COLO668 (cell line): ENCODE data around the gene TPBGL.

ENCODE experiments used
- DNase-seq: peaks from one replicate; lab custom pipeline; 2025; ENCODE audit not compliant: unreplicated experiment; lab: John Stamatoyannopoulos, UW

TPBGL gene

GRCh38 chr11:75245356-75246005 is 4.9 kb downstream of the TPBGL start:
- no peak for DNase-seq

GRCh38 chr11:75246006-75246670 is 5.6 kb downstream of the TPBGL start:
- DNase-seq: no peak

GRCh38 chr11:75246671-75247350 is 6.2 kb downstream of the TPBGL start:
- no peak for DNase-seq

GRCh38 chr11:75248924-75249256 is 8.3 kb downstream of the TPBGL start:
- no peak for DNase-seq

DNA sequence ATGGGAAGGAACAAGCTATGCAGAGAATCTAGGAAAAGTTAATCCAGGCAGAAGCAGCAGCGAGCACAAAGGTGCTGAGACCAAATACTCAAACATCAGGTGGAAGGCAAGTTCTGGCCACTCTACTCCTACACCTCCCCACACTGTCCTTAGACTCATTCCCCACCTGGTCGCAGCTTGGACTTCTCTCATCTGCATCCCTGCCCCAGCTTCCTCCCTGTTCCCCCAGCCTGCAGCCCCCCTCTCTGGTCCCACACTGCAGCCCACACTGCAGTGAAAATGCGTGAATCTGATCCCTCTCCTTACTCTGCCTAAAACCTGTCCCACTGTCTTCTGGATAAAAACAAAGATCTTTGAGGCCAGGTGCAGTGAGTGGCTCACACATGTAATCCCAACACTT is 9.1 kb downstream of the TPBGL start:
- no peak for DNase-seq

DNA sequence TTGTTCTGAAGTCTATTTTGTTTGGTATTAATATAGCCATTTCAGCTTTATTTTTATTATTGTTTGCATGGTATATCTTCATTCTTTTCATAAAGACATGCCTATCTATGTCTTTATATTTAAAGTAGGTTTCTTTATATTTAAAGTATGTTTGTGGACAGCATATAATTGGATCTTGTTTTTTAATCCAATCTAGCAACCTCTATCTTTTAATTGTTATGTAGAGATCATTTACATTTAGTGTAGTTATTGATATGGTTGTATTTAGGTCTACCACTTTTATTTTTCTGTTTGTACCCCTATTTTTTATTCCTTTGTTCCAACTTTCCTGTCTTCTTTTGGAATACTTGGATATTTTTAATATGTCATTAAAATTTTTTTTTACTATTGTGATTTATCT is 13.8 kb downstream of the TPBGL start:
- DNase-seq: no peak

- DNase-seq: no peak
These were observed 20.0 kb downstream of the TPBGL start for GRCh38 chr11:75260396-75261170.

DNA sequence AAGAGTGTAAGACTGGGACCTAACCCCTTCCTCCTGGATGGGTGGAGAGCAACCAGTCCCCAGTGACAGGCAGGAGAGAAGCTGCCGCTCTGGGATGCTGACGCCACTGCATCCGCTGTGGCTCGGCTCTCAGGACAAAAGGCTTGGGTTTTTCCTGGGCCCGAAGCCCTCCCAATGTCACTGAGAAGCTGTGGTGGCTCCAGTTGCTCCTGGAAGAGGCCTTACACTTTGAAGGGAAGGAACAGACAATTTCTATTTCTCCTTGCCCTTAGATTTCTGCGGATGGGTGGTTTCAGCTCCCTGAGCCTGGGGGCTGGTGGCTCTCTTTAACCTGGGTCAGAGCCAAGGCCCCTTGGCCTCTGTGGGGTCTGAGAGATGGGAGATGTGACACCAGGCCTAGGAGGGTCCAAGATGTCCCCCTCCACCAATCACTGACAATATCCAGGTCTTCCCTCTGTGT is 21.4 kb downstream of the TPBGL start:
- no peak for DNase-seq

GRCh38 chr11:75262436-75262835 is 21.9 kb downstream of the TPBGL start:
- DNase-seq: no peak

- no peak for DNase-seq
These were observed 22.6 kb downstream of the TPBGL start for GRCh38 chr11:75262961-75263852.

GRCh38 chr11:75263944-75264349 is 23.4 kb downstream of the TPBGL start:
- DNase-seq: no peak

GRCh38 chr11:75264356-75264755 is 23.8 kb downstream of the TPBGL start:
- DNase-seq: no peak

GRCh38 chr11:75264971-75265370 is 24.4 kb downstream of the TPBGL start:
- no peak for DNase-seq

DNA sequence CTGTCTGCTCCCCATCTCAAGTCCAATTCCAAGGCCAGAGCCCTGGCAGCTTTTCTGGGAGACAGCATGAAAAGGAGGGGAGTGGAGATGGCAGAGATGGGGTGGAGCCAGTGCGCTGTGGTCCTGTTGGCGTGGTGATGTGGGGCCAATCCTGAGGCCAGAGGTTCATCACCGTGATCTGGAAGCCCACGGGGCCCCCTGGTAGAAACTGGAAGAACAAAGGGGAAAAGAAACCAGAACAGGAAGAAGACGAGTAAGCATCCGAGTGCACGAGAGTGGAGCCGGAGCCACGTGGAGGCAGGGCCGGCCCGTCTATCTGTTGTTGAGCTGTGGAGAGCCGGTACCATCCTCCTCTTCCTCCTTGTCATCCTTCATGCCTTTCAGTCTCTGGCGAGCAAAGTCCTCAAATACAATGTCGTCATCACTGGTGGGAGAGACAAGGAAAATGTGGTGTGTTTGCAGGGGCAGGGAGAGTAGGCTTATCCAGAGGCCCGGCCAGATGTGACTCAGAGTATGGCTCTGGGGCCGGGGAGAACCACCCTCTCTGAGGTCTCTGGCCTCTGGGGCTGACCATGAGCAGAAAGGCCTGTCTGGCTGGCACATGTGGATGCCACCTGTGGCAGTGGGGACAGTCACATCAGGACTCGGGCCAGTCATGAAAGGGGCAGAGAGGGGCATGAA is 25.4 kb downstream of the TPBGL start:
- no peak for DNase-seq

GRCh38 chr11:75267171-75267970 is 26.8 kb downstream of the TPBGL start:
- DNase-seq: no peak

GRCh38 chr11:75268626-75269366 is 28.2 kb downstream of the TPBGL start:
- no peak for DNase-seq

- no peak for DNase-seq
These were observed 28.7 kb downstream of the TPBGL start for GRCh38 chr11:75269367-75269660.

- no peak for DNase-seq
These were observed 29.3 kb downstream of the TPBGL start for GRCh38 chr11:75269896-75270295.
